GM12891 (cell line): Measurements from ENCODE around the gene QRICH2.

Experiments
- POLR2A ChIP-seq: IDR thresholded peaks from 2 replicates; pipeline ENCODE4 v1.6.1; 2011; ENCODE audit warnings: low read depth, low read length, control low read depth
- POLR2AphosphoS5 ChIP-seq: IDR thresholded peaks from 2 replicates; pipeline ENCODE4 v1.6.1; 2011; ENCODE audit warnings: low read depth, low read length, control low read depth
- POU2F2 ChIP-seq: IDR thresholded peaks from 2 replicates; pipeline ENCODE4 v1.6.1; 2011; ENCODE audit warnings: low read depth, mild to moderate bottlenecking, control low read depth, low read length, moderate library complexity

GRCh38 chr17:76309461-76309860 is 1.4 kb upstream of the QRICH2 start:
- no peak for TF ChIP-seq POLR2AphosphoS5
- no peak for TF ChIP-seq POU2F2
- no peak for TF ChIP-seq POLR2A
